GM20431 (cell line): ENCODE results near the gene MORN1.

Experiments
- in situ Hi-C: fragments of 300-500 bp; cut with MseI, MboI; formaldehyde crosslinking; loops from one replicate; pipeline ENCODE4 v1.15.0; 2020; ENCODE audit warnings: low sequenced_read_pairs; ENCODE audit not compliant: unreplicated experiment

Gene MORN1

GRCh38 chr1:2356401-2356800, 35.0 kb downstream of the MORN1 start:
- in situ Hi-C loops, result loop anchor here (25.0 kb wide), 1 partner anchor 419 kb away; no protein-coding TSS in a partner anchor

GRCh38 chr1:2355373-2356261, 35.7 kb downstream of the MORN1 start:
- in situ Hi-C loops, result loop anchor here (25.0 kb wide), 1 partner anchor 418 kb away; no protein-coding TSS in a partner anchor

GRCh38 chr1:2354511-2355372, 36.6 kb downstream of the MORN1 start:
- in situ Hi-C loops, result loop anchor here (25.0 kb wide), 1 partner anchor 417 kb away; no protein-coding TSS in a partner anchor

GRCh38 chr1:2353551-2354438, 37.6 kb downstream of the MORN1 start:
- in situ Hi-C loops, result loop anchor here (25.0 kb wide), 1 partner anchor 416 kb away; no protein-coding TSS in a partner anchor

- in situ Hi-C loops, result loop anchor here (25.0 kb wide), 1 partner anchor 416 kb away; no protein-coding TSS in a partner anchor
Measured at GRCh38 chr1:2352897-2353550, 38.3 kb downstream of the MORN1 start.

- in situ Hi-C loops, result loop anchor here (25.0 kb wide), 1 partner anchor 415 kb away; no protein-coding TSS in a partner anchor
Measured at GRCh38 chr1:2352341-2352896, 38.9 kb downstream of the MORN1 start.

- in situ Hi-C loops, result loop anchor here (25.0 kb wide), 1 partner anchor 414 kb away; no protein-coding TSS in a partner anchor
Measured at GRCh38 chr1:2351723-2352122, 39.6 kb downstream of the MORN1 start.

- in situ Hi-C loops, result loop anchor here (25.0 kb wide), 1 partner anchor 414 kb away; no protein-coding TSS in a partner anchor
Measured at GRCh38 chr1:2350911-2351655, 40.3 kb downstream of the MORN1 start.

- in situ Hi-C loops, result loop anchor here (25.0 kb wide), 1 partner anchor 413 kb away; no protein-coding TSS in a partner anchor
Measured at GRCh38 chr1:2350501-2350900, 40.9 kb downstream of the MORN1 start.

GRCh38 chr1:2349806-2350205, 41.5 kb downstream of the MORN1 start:
- in situ Hi-C loops, result loop anchor here (25.0 kb wide), 1 partner anchor 413 kb away; no protein-coding TSS in a partner anchor

GRCh38 chr1:2348346-2349325, 42.7 kb downstream of the MORN1 start:
- in situ Hi-C loops, result no loop called here

- in situ Hi-C loops, result no loop called here
Measured at GRCh38 chr1:2347896-2348295, 43.5 kb downstream of the MORN1 start.

- in situ Hi-C loops, result no loop called here
Measured at GRCh38 chr1:2347409-2347785, 44.0 kb downstream of the MORN1 start.

GRCh38 chr1:2346691-2347408, 44.5 kb downstream of the MORN1 start:
- in situ Hi-C loops, result no loop called here

GRCh38 chr1:2345297-2346075, 45.9 kb downstream of the MORN1 start:
- in situ Hi-C loops, result no loop called here
